ENCODE measurements around the gene NAA38.

The NAA38 gene

GRCh38 chr17:7843257-7843535 is 14.2 kb downstream of the NAA38 start:
- DNase-seq, result peak; percentile 77

- DNase-seq, result peak; percentile 88
Measured at GRCh38 chr17:7842380-7843256, 14.7 kb downstream of the NAA38 start.

DNA sequence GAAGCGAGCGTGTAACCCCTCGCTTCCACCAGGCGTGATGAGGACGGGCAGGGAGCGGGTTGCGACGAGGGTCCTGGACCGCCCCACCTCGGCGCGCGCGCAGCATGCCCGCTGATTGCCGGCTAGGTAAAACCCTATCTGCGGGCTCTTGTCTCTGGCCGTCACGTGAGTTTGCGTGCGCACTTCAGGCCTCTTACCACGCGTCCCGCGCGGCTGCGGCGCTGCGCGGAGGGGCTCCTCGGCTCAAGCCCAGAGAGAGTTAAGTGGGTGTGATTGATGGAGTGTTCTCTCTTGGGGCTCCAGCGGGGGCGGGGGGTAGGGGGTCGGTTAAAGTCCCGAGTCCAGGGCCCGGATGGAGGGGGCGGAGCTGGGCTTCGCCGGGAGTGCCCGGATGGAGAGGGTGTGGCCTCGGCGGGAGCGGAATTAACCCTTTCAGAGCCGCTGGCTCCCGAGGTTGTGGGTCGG is 15.4 kb downstream of the NAA38 start:
- DNase-seq, result peak; percentile 89

DNA sequence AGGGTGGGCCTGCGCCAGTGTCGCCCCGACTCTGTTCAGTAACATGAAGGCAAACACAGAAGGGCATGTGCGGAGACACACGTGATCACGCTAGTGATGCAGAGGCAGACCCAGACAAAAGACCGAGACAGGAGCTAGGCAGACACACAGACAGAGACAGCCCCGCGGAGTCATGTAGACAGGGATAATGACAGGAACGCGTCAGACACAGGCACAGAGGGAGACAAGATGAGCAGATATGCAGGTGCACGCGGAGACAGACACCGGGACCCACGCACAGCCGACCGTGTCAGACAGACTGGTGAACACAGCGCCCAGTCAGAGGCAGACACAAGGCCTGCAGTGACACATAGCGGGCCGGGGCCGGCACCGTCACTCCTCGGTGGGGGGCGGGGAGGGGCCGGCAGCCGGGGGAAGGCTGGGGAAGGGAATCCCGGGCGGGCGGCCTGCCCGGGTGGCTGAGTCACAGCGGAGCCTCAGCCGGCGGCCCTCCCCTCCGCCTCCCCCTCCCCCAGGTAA is 15.9 kb downstream of the NAA38 start:
- DNase-seq, result peak; percentile 63

GRCh38 chr17:7840875-7841274 is 16.5 kb downstream of the NAA38 start:
- DNase-seq, result no peak

GRCh38 chr17:7840441-7840840 is 16.9 kb downstream of the NAA38 start:
- DNase-seq, result no peak

- DNase-seq, result no peak
Measured at GRCh38 chr17:7839876-7840261, 17.5 kb downstream of the NAA38 start.

DNA sequence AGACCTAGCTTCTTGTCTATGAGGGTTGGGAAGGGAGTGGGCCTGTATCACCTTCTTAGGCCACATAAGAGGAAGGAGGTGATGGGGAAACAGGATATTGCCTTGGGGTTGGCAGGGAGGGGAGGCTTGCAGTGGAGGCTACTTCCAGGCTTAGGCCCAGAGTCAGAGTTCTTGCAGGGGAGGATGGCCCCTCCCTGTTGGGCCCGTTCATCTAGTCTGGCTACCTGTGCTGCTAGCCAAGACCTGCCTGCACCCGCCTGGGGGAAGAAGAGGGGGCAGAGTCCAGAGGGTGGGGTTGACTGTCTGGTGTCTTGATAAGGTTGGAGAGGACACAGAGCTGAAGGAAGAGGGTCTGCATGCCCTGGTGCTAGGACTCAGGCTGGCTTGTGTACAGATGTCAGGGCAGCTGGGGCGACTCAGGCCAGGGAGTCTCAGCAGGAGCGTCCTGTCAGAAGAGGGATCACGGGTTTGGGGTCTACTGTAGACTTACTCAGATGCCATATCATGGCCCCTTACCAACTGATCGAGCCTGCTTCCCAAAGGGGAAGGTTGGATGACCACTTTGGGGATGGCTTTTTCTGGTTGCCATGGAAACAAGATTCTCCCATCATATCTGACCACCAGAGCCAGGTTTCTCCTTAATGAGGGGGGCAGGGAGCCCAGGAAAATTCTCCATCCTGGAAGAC is 18.0 kb downstream of the NAA38 start:
- DNase-seq, result no peak

DNA sequence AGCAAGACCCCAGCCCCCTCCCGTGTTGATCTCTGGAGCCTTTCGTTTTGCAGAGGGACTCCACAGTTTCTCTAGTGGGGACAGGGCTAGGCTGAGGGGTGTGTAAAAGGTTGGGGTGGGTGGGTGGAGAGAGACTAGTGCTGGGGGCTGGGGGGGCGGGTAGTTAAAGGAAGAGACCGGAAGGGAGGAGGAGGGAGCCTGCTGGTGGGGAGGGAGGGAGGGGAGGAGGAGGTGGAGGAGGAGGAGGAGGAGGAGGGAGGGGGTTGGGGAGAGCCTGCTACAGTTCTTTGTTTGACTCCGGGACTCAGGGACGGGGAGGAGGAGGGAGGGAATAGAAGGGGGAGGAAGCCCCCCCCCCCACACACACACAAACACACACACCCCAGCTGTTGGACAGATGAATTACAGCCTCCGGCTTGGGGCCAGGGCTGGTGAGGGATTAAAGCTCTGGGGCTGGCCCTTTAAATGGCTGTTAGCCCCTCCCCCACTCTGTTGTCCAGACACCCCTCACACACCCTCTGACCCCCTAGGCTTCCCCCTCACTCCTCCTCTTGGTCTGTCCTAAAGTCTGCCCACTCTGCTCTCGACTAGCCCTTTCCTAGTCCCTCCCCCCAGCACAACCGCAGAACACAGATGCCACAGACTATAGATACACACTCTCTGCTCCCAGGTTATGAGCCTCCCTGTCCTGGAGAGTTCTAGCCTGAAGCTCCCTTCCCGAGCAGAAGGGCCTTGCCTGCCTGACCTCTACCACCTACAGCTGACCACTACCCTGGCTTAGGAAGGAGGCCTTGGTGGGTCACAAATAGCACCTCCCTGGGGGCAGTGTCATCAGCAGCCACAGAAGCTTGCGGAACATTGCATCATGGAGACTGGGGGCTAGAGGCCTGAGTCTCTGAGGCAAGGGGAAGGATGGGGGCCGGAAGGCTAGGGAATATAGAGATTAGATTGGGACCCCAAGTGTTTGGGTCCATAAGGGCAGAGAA is 19.0 kb downstream of the NAA38 start:
- DNase-seq, result no peak

- DNase-seq, result no peak
Measured at GRCh38 chr17:7837408-7838088, 19.8 kb downstream of the NAA38 start.

- DNase-seq, result peak; percentile 83
Measured at GRCh38 chr17:7836596-7837407, 20.6 kb downstream of the NAA38 start.

DNA sequence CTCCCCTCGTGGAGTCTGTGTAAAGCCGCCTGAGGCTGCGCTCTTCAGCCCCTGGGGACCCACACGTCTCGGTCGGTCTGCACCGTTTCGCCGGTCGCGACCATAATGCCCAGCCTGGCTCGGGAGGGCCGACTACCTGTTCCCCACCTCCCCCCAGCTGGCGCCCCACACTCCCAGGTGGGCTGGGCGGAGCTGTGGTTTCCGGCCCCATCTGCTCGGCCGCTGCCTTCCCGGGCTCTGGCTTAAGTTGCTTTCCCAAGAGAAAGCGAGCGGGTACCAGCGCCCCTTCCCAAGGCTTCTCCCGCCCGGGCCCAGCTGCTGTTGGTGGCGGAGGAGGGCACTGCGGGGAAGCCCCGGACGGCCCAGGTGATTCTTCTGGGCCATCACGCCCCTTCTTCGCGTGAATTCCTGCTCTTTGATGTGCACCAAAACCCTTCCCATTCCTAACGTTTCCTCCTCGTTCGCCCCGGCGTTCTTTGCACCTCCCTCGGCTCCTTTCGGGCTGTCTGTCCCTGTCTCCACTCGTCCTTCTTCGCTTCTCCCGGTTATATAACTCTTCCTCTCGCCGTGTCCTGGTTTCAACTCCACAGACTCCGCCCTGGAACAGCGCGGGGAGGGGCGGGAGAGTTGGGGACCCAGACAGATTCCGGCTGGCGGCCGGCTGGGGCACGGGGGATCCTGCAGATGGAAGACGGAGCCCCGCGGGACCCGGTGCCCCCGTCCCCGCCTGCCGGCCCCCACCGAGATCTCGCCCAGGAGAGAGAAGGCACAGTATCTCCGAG is 21.4 kb downstream of the NAA38 start:
- DNase-seq, result peak; percentile 88

- peak; percentile 97 for DNase-seq
Measured at GRCh38 chr17:7834957-7835813, 22.2 kb downstream of the NAA38 start.

DNA sequence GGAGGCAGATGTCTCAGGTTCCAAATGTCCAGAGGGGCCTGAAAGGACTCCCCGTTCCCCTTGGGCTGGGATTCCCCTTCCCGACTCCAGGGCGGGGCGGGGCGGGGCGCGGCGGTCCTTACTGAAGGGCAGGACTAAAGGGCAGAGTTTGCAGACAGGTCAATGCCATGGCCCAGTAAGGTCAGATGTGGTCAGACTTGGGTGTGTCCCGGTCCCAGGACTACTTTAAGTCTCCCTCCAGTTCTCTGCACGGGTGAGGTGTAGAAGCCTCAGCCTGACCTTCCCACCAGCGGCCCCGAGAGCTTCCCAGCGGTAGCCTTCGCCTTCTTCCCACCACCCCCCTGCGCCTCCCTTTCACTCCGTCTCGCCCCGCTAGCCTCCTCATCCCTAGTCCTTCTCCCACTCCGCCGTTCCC is 22.8 kb downstream of the NAA38 start:
- DNase-seq, result peak; percentile 66

DNA sequence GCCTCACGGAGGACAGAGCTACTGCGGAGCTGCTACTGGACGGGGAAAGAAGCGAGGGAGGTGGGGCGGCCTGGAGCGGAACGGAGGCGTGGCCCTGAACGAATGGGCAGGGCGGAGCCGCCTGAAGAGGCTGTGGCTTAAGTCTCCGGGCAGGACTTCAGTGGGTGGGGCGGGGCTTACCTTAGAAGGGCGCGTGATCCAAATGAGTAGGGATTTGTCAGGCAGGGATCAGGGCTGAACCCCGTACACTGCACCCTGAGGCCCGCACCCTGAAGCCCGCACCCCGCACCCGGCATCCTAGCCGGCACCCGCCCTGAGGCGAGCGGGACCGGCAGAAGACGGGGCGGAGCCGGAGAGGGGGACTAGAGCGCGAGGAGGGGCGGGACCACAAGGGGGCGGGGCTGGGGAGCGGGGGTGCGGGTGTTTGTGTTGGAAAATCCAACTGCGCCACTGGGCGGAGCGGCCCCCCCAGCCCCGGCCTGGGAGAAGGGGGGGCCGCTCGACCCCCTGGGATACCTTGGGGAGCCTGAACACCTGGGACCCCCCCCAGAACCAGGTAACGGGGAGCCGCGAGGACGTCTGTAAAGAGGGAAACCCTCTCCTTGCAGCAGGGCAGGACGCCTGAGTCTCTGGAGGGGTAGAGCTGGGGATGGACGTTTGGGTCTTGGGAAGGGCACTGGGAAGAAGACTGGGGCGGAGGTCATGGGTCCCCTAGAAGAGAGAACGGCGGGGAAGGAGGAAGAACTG is 23.4 kb downstream of the NAA38 start, which contains the start of gene KDM6B:
Gene KDM6B (plus strand): TSS at position 423 of the 747 bp plus-strand sequence. CDS start 11,338 bp downstream, outside the sequence.
- DNase-seq, result peak; percentile 96

DNA sequence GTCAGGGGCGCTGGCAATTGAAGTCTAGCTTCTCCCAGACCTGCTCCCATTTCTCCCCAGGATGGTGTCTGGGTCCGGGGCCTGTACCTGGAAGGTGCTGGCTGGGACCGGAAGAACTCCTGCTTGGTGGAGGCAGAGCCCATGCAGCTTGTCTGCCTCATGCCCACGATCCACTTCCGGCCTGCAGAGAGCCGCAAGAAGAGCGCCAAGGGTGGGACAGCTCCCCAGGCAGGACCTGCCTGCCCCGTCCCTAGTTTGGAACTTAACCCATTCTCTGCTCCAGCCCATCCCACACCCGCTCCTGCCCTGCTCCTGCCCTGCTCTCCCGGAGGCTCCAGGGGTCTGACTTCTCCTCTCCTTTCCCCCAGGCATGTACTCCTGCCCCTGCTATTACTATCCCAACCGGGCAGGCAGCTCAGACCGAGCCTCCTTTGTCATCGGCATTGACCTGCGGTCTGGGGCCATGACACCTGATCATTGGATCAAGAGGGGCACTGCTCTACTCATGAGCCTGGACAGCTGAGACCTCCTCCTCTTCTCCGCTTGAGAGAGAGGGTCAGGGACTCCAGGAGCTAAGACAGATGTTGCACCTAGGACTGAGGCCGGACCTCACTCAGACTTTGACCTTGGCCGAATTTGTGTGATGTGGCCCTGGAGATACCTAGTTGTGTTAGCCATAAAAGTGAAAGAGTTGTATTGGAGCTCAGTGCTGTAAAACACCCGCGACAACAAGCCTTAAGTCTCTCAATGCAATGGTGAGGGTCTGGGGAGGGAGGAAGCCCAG is 24.2 kb downstream of the NAA38 start:
- no peak for DNase-seq

DNA sequence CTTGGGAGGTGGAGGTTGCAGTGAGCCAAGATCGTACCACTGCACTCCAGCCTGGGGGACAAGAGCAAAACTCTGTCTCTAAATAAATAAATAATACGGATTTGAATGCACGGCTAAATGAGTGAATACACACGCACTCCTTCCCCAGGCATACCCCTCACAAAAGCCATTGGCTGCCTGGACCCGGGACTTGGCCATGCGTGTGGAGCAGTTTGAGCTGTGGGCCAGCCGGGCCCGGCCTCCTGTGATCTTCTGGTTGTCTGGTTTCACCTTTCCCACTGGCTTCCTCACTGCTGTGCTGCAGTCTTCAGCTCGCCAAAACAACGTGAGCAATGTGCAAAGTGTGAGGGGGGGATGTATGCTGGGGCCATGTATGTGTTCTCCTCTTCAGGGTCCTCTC is 24.9 kb downstream of the NAA38 start:
- no peak for DNase-seq

Measured in right kidney (tissue), 1 donor.